ENCODE results near the gene NLGN1. TPM values are rescaled to one million over a fixed set of nuclear protein-coding genes. Genes with fewer than 3 reads are reported as not detected.

Gene NLGN1
- polyA plus RNA-seq, 4 donors, result 0.92 to 1.8 TPM; not detected in 2

GRCh38 chr3:173676094-173676493, 278.6 kb downstream of the NLGN1 start:
- no peaks in the 10 kb centered on the region for H3K9me3 ChIP-seq (ENCODE audit: control insufficient read depth in 2 of 2, insufficient read depth in 1 of 2, low read depth in 1 of 2, low read length in 1 of 2)

DNA sequence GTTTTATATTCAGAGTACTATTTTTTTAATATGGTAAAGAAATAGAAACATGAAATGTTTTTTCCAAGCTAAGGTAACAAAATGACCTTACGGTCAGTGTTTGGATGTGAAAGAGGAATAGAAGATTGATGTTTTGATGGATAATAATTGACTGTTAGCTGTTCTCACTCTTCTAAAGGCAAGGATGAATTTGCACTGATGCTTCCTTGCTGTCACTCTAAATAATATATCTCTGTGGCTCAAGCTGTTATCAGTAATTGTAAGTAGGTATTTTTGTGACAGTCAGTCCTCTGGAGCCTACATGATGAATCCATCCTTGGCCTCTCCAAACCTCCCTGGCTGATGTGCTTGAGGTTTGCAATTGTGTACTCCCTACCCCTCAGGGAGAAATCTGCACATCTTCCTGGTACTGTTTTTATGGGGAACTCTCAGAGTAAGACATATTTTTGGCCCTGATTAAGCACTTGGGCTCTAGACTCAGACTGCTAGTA, 283.7 kb downstream of the NLGN1 start:
- H3K27me3 ChIP-seq (ENCODE audit: control insufficient read depth in 3 of 3, insufficient read depth in 3 of 3, low read length in 3 of 3), result no peaks in the 10 kb centered on the region
- H3K4me1 ChIP-seq (ENCODE audit: control insufficient read depth in 3 of 3, insufficient read depth in 2 of 3, low read depth in 1 of 3, low read length in 2 of 3), result no peaks in the 10 kb centered on the region
- no peak overlapping the region for H3K27ac ChIP-seq (ENCODE audit: low read depth in 1 of 3, low read length in 2 of 3)
- H3K9me3 ChIP-seq (ENCODE audit: control insufficient read depth in 2 of 2, insufficient read depth in 1 of 2, low read depth in 1 of 2, low read length in 1 of 2), result no peaks in the 10 kb centered on the region
- no peaks in the 10 kb centered on the region for H3K36me3 ChIP-seq (ENCODE audit: control insufficient read depth in 3 of 3, insufficient read depth in 2 of 3, low read depth in 1 of 3, low read length in 3 of 3)
- FAIRE-seq (no peak), DNase-seq (no peak)
- no peak overlapping the region for H3K4me3 ChIP-seq (ENCODE audit: low read depth in 1 of 3, low read length in 3 of 3)
- WGBS, 3 donors, result 94 to 100% (median 97%) methylated on average over 1 of the region's 1 CpG

More at GRCh38 chr3:173676094-173676493, 278.6 kb downstream of the NLGN1 start:
- no peaks in the 10 kb centered on the region for H3K4me1 ChIP-seq (ENCODE audit: control insufficient read depth in 3 of 3, insufficient read depth in 2 of 3, low read depth in 1 of 3, low read length in 2 of 3)
- 19 to 34% (median 22%) methylated on average over 1 of the region's 1 CpG for WGBS, 3 donors
- no peak overlapping the region for H3K4me3 ChIP-seq (ENCODE audit: low read depth in 1 of 3, low read length in 3 of 3)
- no peaks in the 10 kb centered on the region for H3K27me3 ChIP-seq (ENCODE audit: control insufficient read depth in 3 of 3, insufficient read depth in 3 of 3, low read length in 3 of 3)
- FAIRE-seq, result no peak
- no peaks in the 10 kb centered on the region for H3K36me3 ChIP-seq (ENCODE audit: control insufficient read depth in 3 of 3, insufficient read depth in 2 of 3, low read depth in 1 of 3, low read length in 3 of 3)
- no peak overlapping the region for H3K27ac ChIP-seq (ENCODE audit: low read depth in 1 of 3, low read length in 2 of 3)
- no peak for DNase-seq

- Histone ChIP-seq H3K4me3 (ENCODE audit: low read depth in 1 of 3, low read length in 3 of 3) (no peak overlapping the region), H3K27ac (ENCODE audit: low read depth in 1 of 3, low read length in 2 of 3) (no peak overlapping the region), H3K9me3 (ENCODE audit: control insufficient read depth in 2 of 2, insufficient read depth in 1 of 2, low read depth in 1 of 2, low read length in 1 of 2) (no peaks in the 10 kb centered on the region), H3K27me3 (ENCODE audit: control insufficient read depth in 3 of 3, insufficient read depth in 3 of 3, low read length in 3 of 3) (no peaks in the 10 kb centered on the region), H3K4me1 (ENCODE audit: control insufficient read depth in 3 of 3, insufficient read depth in 2 of 3, low read depth in 1 of 3, low read length in 2 of 3) (no peaks in the 10 kb centered on the region), H3K36me3 (ENCODE audit: control insufficient read depth in 3 of 3, insufficient read depth in 2 of 3, low read depth in 1 of 3, low read length in 3 of 3) (no peaks in the 10 kb centered on the region)
- FAIRE-seq (no peak), DNase-seq (peak in 1 of 2 donors; percentile 27)
- WGBS, 3 donors, result 37 to 64% (median 39%) methylated on average over 2 of the region's 2 CpGs
Observed at GRCh38 chr3:173685456-173685855, 287.9 kb downstream of the NLGN1 start.

DNA sequence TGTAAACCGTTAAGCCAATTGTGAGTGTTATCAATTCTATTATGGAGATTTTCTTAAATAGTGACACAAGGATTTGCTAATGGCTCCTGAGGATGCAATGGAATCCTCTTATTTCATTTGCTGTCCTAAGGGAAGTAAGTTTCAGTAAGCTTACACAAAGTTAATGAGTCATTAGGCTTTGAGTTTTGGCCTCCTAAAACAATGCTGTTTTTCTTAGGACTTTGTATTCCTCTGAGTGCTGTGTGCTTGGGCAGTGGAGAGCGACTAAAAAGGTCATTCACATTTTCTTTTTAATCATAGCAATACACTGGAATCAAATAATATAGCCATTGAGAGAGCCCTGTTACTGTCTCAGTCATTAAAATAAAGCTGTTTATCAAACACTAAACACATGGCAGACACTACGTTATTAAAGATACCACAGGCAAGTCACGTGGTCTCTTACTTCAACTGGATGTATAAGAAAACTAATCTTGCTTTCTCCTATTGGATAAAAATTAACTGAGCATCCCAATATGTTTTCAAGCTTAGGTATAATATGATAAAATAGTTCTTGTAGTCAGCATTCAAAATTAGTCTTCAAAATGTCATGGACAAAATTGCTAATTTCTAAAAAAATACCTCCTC, 290.8 kb downstream of the NLGN1 start:
- no peaks in the 10 kb centered on the region for H3K4me1 ChIP-seq (ENCODE audit: control insufficient read depth in 3 of 3, insufficient read depth in 2 of 3, low read depth in 1 of 3, low read length in 2 of 3)
- H3K4me3 ChIP-seq (ENCODE audit: low read depth in 1 of 3, low read length in 3 of 3), result no peak overlapping the region
- DNase-seq (no peak), FAIRE-seq (no peak)
- no peaks in the 10 kb centered on the region for H3K9me3 ChIP-seq (ENCODE audit: control insufficient read depth in 2 of 2, insufficient read depth in 1 of 2, low read depth in 1 of 2, low read length in 1 of 2)
- H3K36me3 ChIP-seq (ENCODE audit: control insufficient read depth in 3 of 3, insufficient read depth in 2 of 3, low read depth in 1 of 3, low read length in 3 of 3), result no peaks in the 10 kb centered on the region
- no peak overlapping the region for H3K27ac ChIP-seq (ENCODE audit: low read depth in 1 of 3, low read length in 2 of 3)
- 78 to 83% (median 78%) methylated on average over 4 of the region's 4 CpGs for WGBS, 3 donors
- H3K27me3 ChIP-seq (ENCODE audit: control insufficient read depth in 3 of 3, insufficient read depth in 3 of 3, low read length in 3 of 3), result no peaks in the 10 kb centered on the region

DNA sequence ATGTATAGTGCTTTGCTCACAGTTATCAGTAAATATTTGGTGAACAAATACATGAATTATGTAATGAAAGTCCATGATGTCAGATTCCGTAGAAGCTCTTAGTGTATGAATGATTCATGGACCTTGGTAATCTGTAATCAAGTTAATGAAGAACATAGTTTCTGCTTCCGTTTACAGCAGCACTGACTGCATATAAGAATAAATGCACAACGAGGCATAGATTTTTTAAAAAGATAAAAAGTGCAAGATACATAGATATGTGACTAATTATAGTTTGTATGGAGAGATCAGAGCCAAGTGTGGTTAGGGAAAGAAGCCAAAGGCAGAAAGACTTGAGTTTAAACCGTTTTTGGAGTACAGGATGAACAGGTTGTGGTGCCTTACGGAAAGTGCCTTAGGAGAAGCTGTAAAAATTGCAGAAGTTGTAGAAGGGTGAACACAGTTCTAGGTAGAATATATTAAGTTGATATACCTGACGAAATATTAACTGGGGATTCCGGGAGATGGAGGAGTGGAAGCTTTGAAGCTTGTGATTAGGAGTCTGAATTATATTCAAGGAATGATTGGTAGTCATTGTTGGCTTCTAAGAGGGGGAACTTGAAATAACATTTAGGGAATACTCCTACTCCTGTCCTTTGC, 293.1 kb downstream of the NLGN1 start:
- DNase-seq (no peak), FAIRE-seq (no peak)
- H3K4me1 ChIP-seq (ENCODE audit: control insufficient read depth in 3 of 3, insufficient read depth in 2 of 3, low read depth in 1 of 3, low read length in 2 of 3), result no peaks in the 10 kb centered on the region
- 41 to 62% (median 47%) methylated on average over 7 of the region's 7 CpGs for WGBS, 3 donors
- H3K36me3 ChIP-seq (ENCODE audit: control insufficient read depth in 3 of 3, insufficient read depth in 2 of 3, low read depth in 1 of 3, low read length in 3 of 3), result no peaks in the 10 kb centered on the region
- H3K4me3 ChIP-seq (ENCODE audit: low read depth in 1 of 3, low read length in 3 of 3), result no peak overlapping the region
- no peaks in the 10 kb centered on the region for H3K9me3 ChIP-seq (ENCODE audit: control insufficient read depth in 2 of 2, insufficient read depth in 1 of 2, low read depth in 1 of 2, low read length in 1 of 2)
- H3K27ac ChIP-seq (ENCODE audit: low read depth in 1 of 3, low read length in 2 of 3), result no peak overlapping the region
- H3K27me3 ChIP-seq (ENCODE audit: control insufficient read depth in 3 of 3, insufficient read depth in 3 of 3, low read length in 3 of 3), result no peaks in the 10 kb centered on the region

GRCh38 chr3:173699353-173699752, 301.8 kb downstream of the NLGN1 start:
- Histone ChIP-seq H3K36me3 (ENCODE audit: control insufficient read depth in 3 of 3, insufficient read depth in 2 of 3, low read depth in 1 of 3, low read length in 3 of 3) (no peaks in the 10 kb centered on the region), H3K27me3 (ENCODE audit: control insufficient read depth in 3 of 3, insufficient read depth in 3 of 3, low read length in 3 of 3) (no peaks in the 10 kb centered on the region), H3K9me3 (ENCODE audit: control insufficient read depth in 2 of 2, insufficient read depth in 1 of 2, low read depth in 1 of 2, low read length in 1 of 2) (no peaks in the 10 kb centered on the region), H3K4me3 (ENCODE audit: low read depth in 1 of 3, low read length in 3 of 3) (no peak overlapping the region), H3K27ac (ENCODE audit: low read depth in 1 of 3, low read length in 2 of 3) (no peak overlapping the region), H3K4me1 (ENCODE audit: control insufficient read depth in 3 of 3, insufficient read depth in 2 of 3, low read depth in 1 of 3, low read length in 2 of 3) (no peaks in the 10 kb centered on the region)
- WGBS, 3 donors, result 80 to 89% (median 86%) methylated on average over 1 of the region's 1 CpG
- no peak for DNase-seq
- FAIRE-seq, result no peak

DNA sequence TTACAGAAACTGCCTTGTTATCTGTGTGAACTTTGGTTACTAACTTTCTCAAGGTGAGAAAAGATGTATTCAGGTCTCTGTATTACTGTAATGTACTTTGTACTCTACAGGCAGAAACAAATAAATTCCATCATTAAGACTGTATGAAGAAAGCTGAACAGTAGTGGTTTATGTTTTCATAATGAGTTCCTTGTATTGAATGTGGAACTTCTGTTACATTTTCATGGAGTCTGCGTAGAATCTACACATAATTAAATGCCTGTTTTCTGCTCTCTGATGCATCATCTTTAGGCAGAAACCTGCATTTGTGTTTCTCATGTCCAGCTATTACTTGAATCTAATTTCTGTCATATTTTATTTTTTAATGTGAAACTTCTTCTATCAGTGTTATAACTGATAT, 302.8 kb downstream of the NLGN1 start:
- DNase-seq (peak in 1 of 2 donors; percentile 20), FAIRE-seq (no peak)
- Histone ChIP-seq H3K4me1 (ENCODE audit: control insufficient read depth in 3 of 3, insufficient read depth in 2 of 3, low read depth in 1 of 3, low read length in 2 of 3) (no peaks in the 10 kb centered on the region), H3K27me3 (ENCODE audit: control insufficient read depth in 3 of 3, insufficient read depth in 3 of 3, low read length in 3 of 3) (no peaks in the 10 kb centered on the region), H3K4me3 (ENCODE audit: low read depth in 1 of 3, low read length in 3 of 3) (no peak overlapping the region), H3K9me3 (ENCODE audit: control insufficient read depth in 2 of 2, insufficient read depth in 1 of 2, low read depth in 1 of 2, low read length in 1 of 2) (no peaks in the 10 kb centered on the region), H3K27ac (ENCODE audit: low read depth in 1 of 3, low read length in 2 of 3) (no peak overlapping the region), H3K36me3 (ENCODE audit: control insufficient read depth in 3 of 3, insufficient read depth in 2 of 3, low read depth in 1 of 3, low read length in 3 of 3) (no peaks in the 10 kb centered on the region)
- WGBS, 3 donors, result 50 to 71% (median 69%) methylated on average over 1 of the region's 1 CpG

GRCh38 chr3:173702561-173702960, 305.0 kb downstream of the NLGN1 start:
- 84 to 91% (median 89%) methylated on average over 3 of the region's 3 CpGs for WGBS, 3 donors

More at GRCh38 chr3:173702561-173702960, 305.0 kb downstream of the NLGN1 start:
- Histone ChIP-seq H3K27me3 (ENCODE audit: control insufficient read depth in 3 of 3, insufficient read depth in 3 of 3, low read length in 3 of 3) (no peaks in the 10 kb centered on the region), H3K4me3 (ENCODE audit: low read depth in 1 of 3, low read length in 3 of 3) (no peak overlapping the region), H3K27ac (ENCODE audit: low read depth in 1 of 3, low read length in 2 of 3) (no peak overlapping the region), H3K4me1 (ENCODE audit: control insufficient read depth in 3 of 3, insufficient read depth in 2 of 3, low read depth in 1 of 3, low read length in 2 of 3) (no peaks in the 10 kb centered on the region), H3K9me3 (ENCODE audit: control insufficient read depth in 2 of 2, insufficient read depth in 1 of 2, low read depth in 1 of 2, low read length in 1 of 2) (no peaks in the 10 kb centered on the region), H3K36me3 (ENCODE audit: control insufficient read depth in 3 of 3, insufficient read depth in 2 of 3, low read depth in 1 of 3, low read length in 3 of 3) (no peaks in the 10 kb centered on the region)
- FAIRE-seq (no peak), DNase-seq (no peak)
